ENCODE measurements around the gene ABHD10.

The ABHD10 gene

GRCh38 chr3:112027826-112028225, 49.0 kb downstream of the ABHD10 start:
- H4K8ac ChIP-seq (ENCODE audit: low read length): no peak overlapping the region
- WGBS: 76% methylated on average over 4 of the region's 4 CpGs
- H3K23ac ChIP-seq (ENCODE audit: low read length in 2 of 2): no peak overlapping the region

GRCh38 chr3:112030901-112031300, 52.1 kb downstream of the ABHD10 start:
- H2AFZ ChIP-seq (ENCODE audit: low read depth, low read length): no peak overlapping the region
- no peak for DNase-seq
- WGBS: 85% methylated on average over 5 of the region's 5 CpGs
- no peak overlapping the region for H3K9ac ChIP-seq (ENCODE audit: low read length)
- no peak overlapping the region for H4K91ac ChIP-seq (ENCODE audit: low read length)
- H2BK15ac ChIP-seq (ENCODE audit: low read depth, poor library complexity, severe bottlenecking): no peak overlapping the region
- no peak overlapping the region for H2BK5ac ChIP-seq (ENCODE audit: low read depth, low read length, poor library complexity, severe bottlenecking)
- no peaks in the 10 kb centered on the region for H3K4me1 ChIP-seq (ENCODE audit: control insufficient read depth, insufficient read depth, low read depth, low read length)
- no peaks in the 10 kb centered on the region for H3K36me3 ChIP-seq (ENCODE audit: control insufficient read depth in 1 of 2, insufficient read depth in 2 of 2, low read depth in 1 of 2, low read length in 2 of 2)
- H3K4ac ChIP-seq (ENCODE audit: low read depth in 1 of 2, low read length in 2 of 2): no peak overlapping the region
- H3K27me3 ChIP-seq (ENCODE audit: control insufficient read depth in 1 of 2, insufficient read depth in 1 of 2, low read length in 2 of 2): no peaks in the 10 kb centered on the region
- H2BK120ac ChIP-seq (ENCODE audit: low read depth, low read length): no peak overlapping the region
- H3K9me3 ChIP-seq (ENCODE audit: control insufficient read depth, low read length): no peaks in the 10 kb centered on the region
- H3K4me3 ChIP-seq (ENCODE audit: insufficient read depth in 1 of 2, low read depth in 1 of 2, low read length in 2 of 2): no peak overlapping the region
- H3K79me1 ChIP-seq (replicated peaks; ENCODE audit: low read length, poor library complexity, severe bottlenecking): no peaks in the 10 kb centered on the region
- no peak overlapping the region for H3K18ac ChIP-seq (ENCODE audit: low read depth in 1 of 2, low read length in 2 of 2)
- no peak overlapping the region for H2BK12ac ChIP-seq (ENCODE audit: low read length in 2 of 2)
- H3K4me2 ChIP-seq (ENCODE audit: low read length, poor library complexity, severe bottlenecking): no peak overlapping the region
- no peak overlapping the region for H3K14ac ChIP-seq (ENCODE audit: low read length in 2 of 2)
- H2AK5ac ChIP-seq (ENCODE audit: low read length, severe bottlenecking): no peak overlapping the region
- H4K8ac ChIP-seq (ENCODE audit: low read length): no peak overlapping the region
- H3K27ac ChIP-seq (ENCODE audit: low read length, poor library complexity, severe bottlenecking): no peak overlapping the region
- H3K23ac ChIP-seq (ENCODE audit: low read length in 2 of 2): no peak overlapping the region

More at GRCh38 chr3:112027826-112028225, 49.0 kb downstream of the ABHD10 start:
- Histone ChIP-seq H2BK12ac (ENCODE audit: low read length in 2 of 2) (no peak overlapping the region), H3K79me1 (replicated peaks; ENCODE audit: low read length, poor library complexity, severe bottlenecking) (no peaks in the 10 kb centered on the region), H3K4ac (ENCODE audit: low read depth in 1 of 2, low read length in 2 of 2) (no peak overlapping the region), H2BK15ac (ENCODE audit: low read depth, poor library complexity, severe bottlenecking) (no peak overlapping the region), H3K18ac (ENCODE audit: low read depth in 1 of 2, low read length in 2 of 2) (no peak overlapping the region), H2BK5ac (ENCODE audit: low read depth, low read length, poor library complexity, severe bottlenecking) (no peak overlapping the region), H3K9ac (ENCODE audit: low read length) (no peak overlapping the region), H3K36me3 (ENCODE audit: control insufficient read depth in 1 of 2, insufficient read depth in 2 of 2, low read depth in 1 of 2, low read length in 2 of 2) (no peaks in the 10 kb centered on the region), H3K9me3 (ENCODE audit: control insufficient read depth, low read length) (no peaks in the 10 kb centered on the region), H2AK5ac (ENCODE audit: low read length, severe bottlenecking) (no peak overlapping the region), H4K91ac (ENCODE audit: low read length) (no peak overlapping the region), H2BK120ac (ENCODE audit: low read depth, low read length) (no peak overlapping the region), H3K14ac (ENCODE audit: low read length in 2 of 2) (no peak overlapping the region), H3K27me3 (ENCODE audit: control insufficient read depth in 1 of 2, insufficient read depth in 1 of 2, low read length in 2 of 2) (no peaks in the 10 kb centered on the region), H3K4me2 (ENCODE audit: low read length, poor library complexity, severe bottlenecking) (no peak overlapping the region), H2AFZ (ENCODE audit: low read depth, low read length) (no peak overlapping the region), H3K4me1 (ENCODE audit: control insufficient read depth, insufficient read depth, low read depth, low read length) (no peaks in the 10 kb centered on the region), H3K4me3 (ENCODE audit: insufficient read depth in 1 of 2, low read depth in 1 of 2, low read length in 2 of 2) (no peak overlapping the region), H3K27ac (ENCODE audit: low read length, poor library complexity, severe bottlenecking) (no peak overlapping the region)
- DNase-seq: no peak

GRCh38 chr3:112032098-112032731, 53.4 kb downstream of the ABHD10 start:
- H2AK5ac ChIP-seq (ENCODE audit: low read length, severe bottlenecking): no peak overlapping the region
- no peaks in the 10 kb centered on the region for H3K4me1 ChIP-seq (ENCODE audit: control insufficient read depth, insufficient read depth, low read depth, low read length)
- H3K9ac ChIP-seq (ENCODE audit: low read length): no peak overlapping the region
- no peak overlapping the region for H2BK15ac ChIP-seq (ENCODE audit: low read depth, poor library complexity, severe bottlenecking)
- H2AFZ ChIP-seq (ENCODE audit: low read depth, low read length): no peak overlapping the region
- no peak overlapping the region for H4K8ac ChIP-seq (ENCODE audit: low read length)
- H3K4me2 ChIP-seq (ENCODE audit: low read length, poor library complexity, severe bottlenecking): no peak overlapping the region
- no peak overlapping the region for H3K27ac ChIP-seq (ENCODE audit: low read length, poor library complexity, severe bottlenecking)
- DNase-seq: no peak
- H3K36me3 ChIP-seq (ENCODE audit: control insufficient read depth in 1 of 2, insufficient read depth in 2 of 2, low read depth in 1 of 2, low read length in 2 of 2): no peaks in the 10 kb centered on the region
- no peak overlapping the region for H2BK5ac ChIP-seq (ENCODE audit: low read depth, low read length, poor library complexity, severe bottlenecking)
- H3K23ac ChIP-seq (ENCODE audit: low read length in 2 of 2): no peak overlapping the region
- no peak overlapping the region for H2BK12ac ChIP-seq (ENCODE audit: low read length in 2 of 2)
- no peak overlapping the region for H3K4me3 ChIP-seq (ENCODE audit: insufficient read depth in 1 of 2, low read depth in 1 of 2, low read length in 2 of 2)
- H3K27me3 ChIP-seq (ENCODE audit: control insufficient read depth in 1 of 2, insufficient read depth in 1 of 2, low read length in 2 of 2): no peaks in the 10 kb centered on the region
- 91% methylated on average over 5 of the region's 5 CpGs for WGBS
- no peak overlapping the region for H2BK120ac ChIP-seq (ENCODE audit: low read depth, low read length)
- no peaks in the 10 kb centered on the region for H3K79me1 ChIP-seq (replicated peaks; ENCODE audit: low read length, poor library complexity, severe bottlenecking)
- no peak overlapping the region for H3K14ac ChIP-seq (ENCODE audit: low read length in 2 of 2)
- H3K9me3 ChIP-seq (ENCODE audit: control insufficient read depth, low read length): no peaks in the 10 kb centered on the region
- H4K91ac ChIP-seq (ENCODE audit: low read length): no peak overlapping the region
- no peak overlapping the region for H3K4ac ChIP-seq (ENCODE audit: low read depth in 1 of 2, low read length in 2 of 2)
- no peak overlapping the region for H3K18ac ChIP-seq (ENCODE audit: low read depth in 1 of 2, low read length in 2 of 2)

GRCh38 chr3:112034436-112034835, 55.6 kb downstream of the ABHD10 start, which contains the start of gene TMPRSS7:
Gene TMPRSS7 (plus strand): TSS chr3:112034736. CDS start chr3:112034846, 110 bp downstream.
- 94% methylated on average over 4 of the region's 4 CpGs for WGBS
- no peak within 1 kb of the TSS for H3K4ac ChIP-seq (ENCODE audit: low read depth in 1 of 2, low read length in 2 of 2)
- no peak within 1 kb of the TSS for H4K91ac ChIP-seq (ENCODE audit: low read length)

More at GRCh38 chr3:112034436-112034835, 55.6 kb downstream of the ABHD10 start, which contains the start of gene TMPRSS7:
- Histone ChIP-seq H3K4me1 (ENCODE audit: control insufficient read depth, insufficient read depth, low read depth, low read length) (no peaks in the 10 kb centered on the region), H3K23ac (ENCODE audit: low read length in 2 of 2) (no peak within 1 kb of the TSS), H3K4me2 (ENCODE audit: low read length, poor library complexity, severe bottlenecking) (no peak within 1 kb of the TSS), H3K18ac (ENCODE audit: low read depth in 1 of 2, low read length in 2 of 2) (no peak within 1 kb of the TSS), H3K9me3 (ENCODE audit: control insufficient read depth, low read length) (no peaks in the 10 kb centered on the region), H3K79me1 (replicated peaks; ENCODE audit: low read length, poor library complexity, severe bottlenecking) (no peaks in the 10 kb centered on the region), H2AK5ac (ENCODE audit: low read length, severe bottlenecking) (no peak within 1 kb of the TSS), H3K14ac (ENCODE audit: low read length in 2 of 2) (no peak within 1 kb of the TSS), H2AFZ (ENCODE audit: low read depth, low read length) (no peak within 1 kb of the TSS), H3K27me3 (ENCODE audit: control insufficient read depth in 1 of 2, insufficient read depth in 1 of 2, low read length in 2 of 2) (no peaks in the 10 kb centered on the region), H2BK5ac (ENCODE audit: low read depth, low read length, poor library complexity, severe bottlenecking) (no peak within 1 kb of the TSS), H3K9ac (ENCODE audit: low read length) (no peak within 1 kb of the TSS), H3K4me3 (ENCODE audit: insufficient read depth in 1 of 2, low read depth in 1 of 2, low read length in 2 of 2) (no peak within 1 kb of the TSS), H3K36me3 (ENCODE audit: control insufficient read depth in 1 of 2, insufficient read depth in 2 of 2, low read depth in 1 of 2, low read length in 2 of 2) (no peaks in the 10 kb centered on the region), H3K27ac (ENCODE audit: low read length, poor library complexity, severe bottlenecking) (no peak within 1 kb of the TSS), H4K8ac (ENCODE audit: low read length) (no peak within 1 kb of the TSS), H2BK120ac (ENCODE audit: low read depth, low read length) (no peak within 1 kb of the TSS), H2BK12ac (ENCODE audit: low read length in 2 of 2) (no peak within 1 kb of the TSS), H2BK15ac (ENCODE audit: low read depth, poor library complexity, severe bottlenecking) (no peak within 1 kb of the TSS)
- no peak for DNase-seq

Data from mesenchymal stem cell (in vitro differentiated cells and primary cell).